ENCODE results near the gene CENPA. TPM values are rescaled to one million over a fixed set of nuclear protein-coding genes. Genes with fewer than 3 reads are reported as not detected.

The CENPA gene
- total and polyA plus RNA-seq, 2 of the 13 experiments (the other 11 are each of a cell fraction or from before 2014, with no cell fraction given), result 28.5 to 38.5 TPM

- TF ChIP-seq IKZF5 (CRISPR knock-in tag; IDR thresholded peaks at IDR 0.05) (peak; percentile 88), ZNF7 (CRISPR knock-in tag; IDR thresholded peaks at IDR 0.05) (no peak; the same call in 1 of the 2 replicates), DPF2 (CRISPR knock-in tag; IDR thresholded peaks at IDR 0.05; ENCODE audit: borderline replicate concordance, low read depth) (no peak), ZNF670 (CRISPR knock-in tag; IDR thresholded peaks at IDR 0.05; ENCODE audit: borderline replicate concordance) (0 out of 2 replicates have a peak, but pooled peaks have one; percentile 28), SP5 (CRISPR knock-in tag; IDR thresholded peaks at IDR 0.05; ENCODE audit: borderline replicate concordance, low read depth) (peak; percentile 90), RFX1 (IDR thresholded peaks at IDR 0.05) (no peak), MAX (IDR thresholded peaks at IDR 0.05) (no peak), ZNF33A (CRISPR knock-in tag; IDR thresholded peaks at IDR 0.05; ENCODE audit: borderline replicate concordance) (no peak), SNAI1 (CRISPR knock-in tag; IDR thresholded peaks at IDR 0.05; ENCODE audit: borderline replicate concordance) (no peak), PRMT3 (CRISPR knock-in tag; IDR thresholded peaks at IDR 0.05; ENCODE audit: borderline replicate concordance, low read depth) (no peak), ZNF17 (CRISPR knock-in tag; IDR thresholded peaks at IDR 0.05) (no peak), ZBTB33 (CRISPR knock-in tag; IDR thresholded peaks at IDR 0.05) (no peak), NFKBIZ (CRISPR knock-in tag; IDR thresholded peaks at IDR 0.05) (peak; percentile 76; the same call in 1 of the 2 replicates), ZNF235 (CRISPR knock-in tag; IDR thresholded peaks at IDR 0.05; ENCODE audit: borderline replicate concordance) (no peak), ZXDC (CRISPR knock-in tag; IDR thresholded peaks at IDR 0.05) (no peak), SUZ12 (IDR thresholded peaks at IDR 0.05; ENCODE audit: low read depth, low read length) (no peak), KDM5B (CRISPR knock-in tag; IDR thresholded peaks at IDR 0.05; ENCODE audit: borderline replicate concordance) (no peak), LCORL (IDR thresholded peaks at IDR 0.05) (peak; percentile 82), LCORL (CRISPR knock-in tag; IDR thresholded peaks at IDR 0.05) (peak; percentile 80), ZNF383 (CRISPR knock-in tag; IDR thresholded peaks at IDR 0.05; ENCODE audit: borderline replicate concordance) (no peak), JUNB (CRISPR knock-in tag; IDR thresholded peaks at IDR 0.05; ENCODE audit: borderline replicate concordance) (peak; percentile 31; the same call in 1 of the 2 replicates), NR0B2 (CRISPR knock-in tag; IDR thresholded peaks at IDR 0.05) (no peak), ZNF124 (CRISPR knock-in tag; IDR thresholded peaks at IDR 0.05) (no peak), KDM3A (CRISPR knock-in tag; IDR thresholded peaks at IDR 0.05; ENCODE audit: low read depth) (no peak)
These were observed 27.7 kb upstream of the CENPA start (continued) for GRCh38 chr2:26757873-26758789.

All from HepG2 (cell line).